HL-60 (cell line): ENCODE results near the gene CLDN7.

Experiments used
- POLR2AphosphoS5 ChIP-seq: IDR thresholded peaks from 2 replicates; pipeline ENCODE4 v1.6.1; 2012; ENCODE audit warnings: low read depth
- SPI1 ChIP-seq: IDR thresholded peaks from 2 replicates; pipeline ENCODE4 v1.6.1; 2012; ENCODE audit warnings: low read depth, mild to moderate bottlenecking, borderline replicate concordance
- TF ChIP-seq, protein P1 (sequence below): IDR thresholded peaks from one replicate; pipeline ENCODE4 v1.5.1; 2011; ENCODE audit warnings: low read length, control low read depth, inconsistent platforms; ENCODE audit not compliant: insufficient read depth
- TF ChIP-seq, protein P2 (sequence below): IDR thresholded peaks from 2 replicates; pipeline ENCODE4 v1.6.1; 2012; ENCODE audit warnings: low read depth; ENCODE audit not compliant: insufficient replicate concordance

DNA sequence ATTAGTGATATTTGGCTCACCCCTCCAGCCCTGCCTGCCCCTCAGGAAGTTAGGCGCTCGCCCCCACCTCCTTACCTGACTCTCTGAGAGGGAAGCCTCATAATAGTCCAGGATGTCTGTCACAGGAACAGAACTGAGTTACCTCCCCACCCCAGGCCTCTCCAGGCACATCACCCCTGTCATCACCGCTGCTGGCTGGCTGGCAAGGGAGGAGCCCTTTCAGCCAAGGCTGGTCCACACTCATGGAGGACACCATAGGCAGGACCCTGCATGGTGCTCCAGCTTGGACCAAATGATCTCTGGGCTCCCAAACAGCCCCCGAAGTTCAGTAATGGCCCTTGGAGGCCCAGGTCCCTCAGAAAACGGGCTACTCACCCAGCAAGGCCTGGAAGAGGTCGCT lies 44.1 kb downstream of the CLDN7 start:
- TF ChIP-seq SPI1, result no peak
- TF ChIP-seq, protein P1, sequence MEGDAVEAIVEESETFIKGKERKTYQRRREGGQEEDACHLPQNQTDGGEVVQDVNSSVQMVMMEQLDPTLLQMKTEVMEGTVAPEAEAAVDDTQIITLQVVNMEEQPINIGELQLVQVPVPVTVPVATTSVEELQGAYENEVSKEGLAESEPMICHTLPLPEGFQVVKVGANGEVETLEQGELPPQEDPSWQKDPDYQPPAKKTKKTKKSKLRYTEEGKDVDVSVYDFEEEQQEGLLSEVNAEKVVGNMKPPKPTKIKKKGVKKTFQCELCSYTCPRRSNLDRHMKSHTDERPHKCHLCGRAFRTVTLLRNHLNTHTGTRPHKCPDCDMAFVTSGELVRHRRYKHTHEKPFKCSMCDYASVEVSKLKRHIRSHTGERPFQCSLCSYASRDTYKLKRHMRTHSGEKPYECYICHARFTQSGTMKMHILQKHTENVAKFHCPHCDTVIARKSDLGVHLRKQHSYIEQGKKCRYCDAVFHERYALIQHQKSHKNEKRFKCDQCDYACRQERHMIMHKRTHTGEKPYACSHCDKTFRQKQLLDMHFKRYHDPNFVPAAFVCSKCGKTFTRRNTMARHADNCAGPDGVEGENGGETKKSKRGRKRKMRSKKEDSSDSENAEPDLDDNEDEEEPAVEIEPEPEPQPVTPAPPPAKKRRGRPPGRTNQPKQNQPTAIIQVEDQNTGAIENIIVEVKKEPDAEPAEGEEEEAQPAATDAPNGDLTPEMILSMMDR, result no peak
- TF ChIP-seq, protein P2, sequence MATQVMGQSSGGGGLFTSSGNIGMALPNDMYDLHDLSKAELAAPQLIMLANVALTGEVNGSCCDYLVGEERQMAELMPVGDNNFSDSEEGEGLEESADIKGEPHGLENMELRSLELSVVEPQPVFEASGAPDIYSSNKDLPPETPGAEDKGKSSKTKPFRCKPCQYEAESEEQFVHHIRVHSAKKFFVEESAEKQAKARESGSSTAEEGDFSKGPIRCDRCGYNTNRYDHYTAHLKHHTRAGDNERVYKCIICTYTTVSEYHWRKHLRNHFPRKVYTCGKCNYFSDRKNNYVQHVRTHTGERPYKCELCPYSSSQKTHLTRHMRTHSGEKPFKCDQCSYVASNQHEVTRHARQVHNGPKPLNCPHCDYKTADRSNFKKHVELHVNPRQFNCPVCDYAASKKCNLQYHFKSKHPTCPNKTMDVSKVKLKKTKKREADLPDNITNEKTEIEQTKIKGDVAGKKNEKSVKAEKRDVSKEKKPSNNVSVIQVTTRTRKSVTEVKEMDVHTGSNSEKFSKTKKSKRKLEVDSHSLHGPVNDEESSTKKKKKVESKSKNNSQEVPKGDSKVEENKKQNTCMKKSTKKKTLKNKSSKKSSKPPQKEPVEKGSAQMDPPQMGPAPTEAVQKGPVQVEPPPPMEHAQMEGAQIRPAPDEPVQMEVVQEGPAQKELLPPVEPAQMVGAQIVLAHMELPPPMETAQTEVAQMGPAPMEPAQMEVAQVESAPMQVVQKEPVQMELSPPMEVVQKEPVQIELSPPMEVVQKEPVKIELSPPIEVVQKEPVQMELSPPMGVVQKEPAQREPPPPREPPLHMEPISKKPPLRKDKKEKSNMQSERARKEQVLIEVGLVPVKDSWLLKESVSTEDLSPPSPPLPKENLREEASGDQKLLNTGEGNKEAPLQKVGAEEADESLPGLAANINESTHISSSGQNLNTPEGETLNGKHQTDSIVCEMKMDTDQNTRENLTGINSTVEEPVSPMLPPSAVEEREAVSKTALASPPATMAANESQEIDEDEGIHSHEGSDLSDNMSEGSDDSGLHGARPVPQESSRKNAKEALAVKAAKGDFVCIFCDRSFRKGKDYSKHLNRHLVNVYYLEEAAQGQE, result no peak
- TF ChIP-seq POLR2AphosphoS5, result no peak
